Neural crest cell (in vitro differentiated cells): ENCODE data around the gene FAM117A. TPM values are rescaled to one million over a fixed set of nuclear protein-coding genes. Genes with fewer than 3 reads are reported as not detected.

Source experiments
- DNase-seq: peaks from one replicate; pipeline ENCODE4 v3.0.0; 2021; ENCODE audit warnings: low read depth, mixed read lengths, low spot score
- H3K27ac Mint-ChIP-seq: one replicate; pipeline ENCODE4 v1.8.0; 2021; ENCODE audit warnings: mild to moderate bottlenecking, mixed read lengths; ENCODE audit not compliant: unreplicated experiment
- H3K27me3 Mint-ChIP-seq: 2 replicates; pipeline ENCODE4 v1.8.0; 2021; ENCODE audit warnings: low read depth, mild to moderate bottlenecking, mixed read lengths
- H3K36me3 Mint-ChIP-seq: 2 replicates; pipeline ENCODE4 v1.8.0; 2021; ENCODE audit warnings: low read depth, mild to moderate bottlenecking, mixed read lengths
- H3K4me1 Mint-ChIP-seq: 2 replicates; pipeline ENCODE4 v1.8.0; 2021; ENCODE audit warnings: mixed read lengths
- H3K4me3 Mint-ChIP-seq: one replicate; pipeline ENCODE4 v1.8.0; 2021; ENCODE audit warnings: mild to moderate bottlenecking, mixed read lengths
- H3K9me3 Mint-ChIP-seq: 2 replicates; pipeline ENCODE4 v1.8.0; 2021; ENCODE audit warnings: mixed read lengths
- CTCF ChIP-seq: fragments of 200-600 bp; sonication (generic); conservative IDR thresholded peaks from 2 replicates; pipeline ENCODE4 v1.5.0; 2021; ENCODE audit warnings: antibody characterized with exemption, mild to moderate bottlenecking
- total RNA-seq: library from RNA; stranded (reverse); gene quantifications from 2 replicates; pipeline ENCODE4 v1.2.1, GENCODE V29; 2021

FAM117A gene
- total RNA-seq, 1 donor from 2014 or later, result 17.0 TPM

DNA sequence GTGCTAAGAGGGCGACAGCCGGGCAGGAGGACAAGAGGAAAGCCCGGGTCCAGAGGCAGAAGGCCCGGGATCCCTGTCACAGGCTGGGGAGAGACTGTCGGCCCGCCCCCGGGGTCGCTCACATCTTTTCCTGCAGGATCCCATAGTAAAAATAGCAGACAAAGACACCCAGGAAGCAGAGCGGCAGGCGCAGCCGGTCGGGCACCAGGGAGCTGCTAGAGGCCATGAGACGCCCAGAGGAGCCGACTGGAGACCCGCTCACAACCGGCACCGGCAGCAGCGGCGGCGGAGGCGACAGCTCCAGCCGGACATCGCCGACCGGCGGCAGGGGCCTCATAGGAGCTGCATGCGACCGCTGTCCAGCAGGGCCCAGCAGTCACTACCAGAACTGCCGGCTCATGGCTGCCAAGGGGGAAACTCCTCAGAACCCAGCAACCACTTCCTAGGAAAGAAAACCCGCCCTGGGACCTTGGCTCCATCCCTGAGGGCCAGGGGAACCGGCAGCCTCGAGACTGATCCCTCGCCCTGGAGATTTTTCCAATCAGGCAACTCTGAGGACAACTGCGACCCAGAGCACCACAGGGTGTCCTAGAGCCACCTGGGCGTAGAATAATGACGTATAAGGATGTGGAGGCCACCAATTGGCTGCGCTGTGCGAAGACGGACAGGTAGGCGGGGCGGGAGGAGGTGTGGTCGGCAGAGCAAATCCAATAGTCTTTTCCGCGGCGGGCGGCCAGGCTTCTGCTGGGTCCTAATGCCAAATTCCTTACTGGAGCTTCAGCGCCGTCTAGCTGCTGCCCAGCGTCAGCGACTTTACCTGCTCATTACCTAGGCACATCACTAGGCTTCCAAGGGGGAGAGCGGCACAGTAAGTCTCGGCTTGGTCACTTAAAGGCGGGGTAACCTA is 56.1 kb downstream of the FAM117A start, which contains the start of gene SLC35B1:
SLC35B1 (minus strand) TSS at position 357 of the 907 bp plus-strand sequence; CDS start at position 226, 131 bp downstream.
- Mint-ChIP-seq H3K4me3 (peak within 1 kb of the TSS; percentile 88), H3K36me3 (peaks cover 4% of the 10 kb centered on the region), H3K27ac (peak within 1 kb of the TSS; percentile 99), H3K27me3 (no peaks in the 10 kb centered on the region), H3K9me3 (no peaks in the 10 kb centered on the region), H3K4me1 (peaks cover 26% of the 10 kb centered on the region)
- DNase-seq, result peak; percentile 89
- peak; percentile 81 for TF ChIP-seq CTCF

GRCh38 chr17:49707246-49707607 is 56.7 kb downstream of the FAM117A start:
- Mint-ChIP-seq H3K4me1 (peaks cover 26% of the 10 kb centered on the region), H3K4me3 (peak overlapping the region; percentile 88), H3K9me3 (no peaks in the 10 kb centered on the region), H3K27me3 (no peaks in the 10 kb centered on the region), H3K36me3 (peaks cover 4% of the 10 kb centered on the region), H3K27ac (peak overlapping the region; percentile 99)
- no peak for TF ChIP-seq CTCF
- DNase-seq, result no peak

DNA sequence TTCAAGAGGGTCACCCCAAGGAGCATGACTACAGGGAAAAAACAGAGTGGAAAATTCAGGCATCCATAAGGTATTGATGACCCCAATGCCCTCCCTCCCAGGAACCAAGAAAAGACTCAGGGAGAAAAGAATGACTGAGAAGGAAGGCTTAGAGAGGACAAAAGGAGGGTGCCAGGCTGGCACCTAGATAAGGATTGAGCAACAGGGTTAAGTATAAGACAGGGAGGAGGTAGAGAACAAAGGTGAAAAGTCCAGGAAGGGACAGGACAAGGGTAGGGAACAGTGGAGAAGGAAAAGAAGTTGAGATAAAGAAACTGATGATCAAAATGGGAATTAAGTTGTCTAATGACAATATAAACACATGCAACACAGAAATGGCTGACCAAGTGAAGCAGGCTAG is 58.7 kb downstream of the FAM117A start:
- H3K36me3 Mint-ChIP-seq, result peaks cover 4% of the 10 kb centered on the region
- H3K4me3 Mint-ChIP-seq, result peak overlapping the region; percentile 88
- H3K9me3 Mint-ChIP-seq, result no peaks in the 10 kb centered on the region
- TF ChIP-seq CTCF, result no peak
- no peak for DNase-seq
- no peaks in the 10 kb centered on the region for H3K27me3 Mint-ChIP-seq
- H3K27ac Mint-ChIP-seq, result no peak overlapping the region
- H3K4me1 Mint-ChIP-seq, result peaks cover 26% of the 10 kb centered on the region

- TF ChIP-seq CTCF, result peak; percentile 56
- DNase-seq, result peak; percentile 12
- Mint-ChIP-seq H3K9me3 (no peaks in the 10 kb centered on the region), H3K27ac (no peak overlapping the region), H3K4me1 (peaks cover 26% of the 10 kb centered on the region), H3K36me3 (peaks cover 4% of the 10 kb centered on the region), H3K4me3 (peak overlapping the region; percentile 66), H3K27me3 (no peaks in the 10 kb centered on the region)
These were observed 60.2 kb downstream of the FAM117A start for GRCh38 chr17:49703557-49704277.

- peaks cover 3% of the 10 kb centered on the region for H3K27me3 Mint-ChIP-seq
- H3K27ac Mint-ChIP-seq, result no peak overlapping the region
- TF ChIP-seq CTCF, result no peak
- no peak overlapping the region for H3K4me3 Mint-ChIP-seq
- DNase-seq, result no peak
- H3K4me1 Mint-ChIP-seq, result peaks cover 7% of the 10 kb centered on the region
- peaks cover 4% of the 10 kb centered on the region for H3K36me3 Mint-ChIP-seq
- no peaks in the 10 kb centered on the region for H3K9me3 Mint-ChIP-seq
These were observed 63.0 kb downstream of the FAM117A start for GRCh38 chr17:49700960-49701359.
